GM21360 (cell line): ENCODE data around the gene NUP54.

Source experiments
- ATAC-seq: cut with Tn5 transposase; IDR thresholded peaks from one replicate; pipeline ENCODE4 v1.9.1; 2021; ENCODE audit warnings: mild to moderate bottlenecking, moderate library complexity; ENCODE audit not compliant: unreplicated experiment

The NUP54 gene, protein sequence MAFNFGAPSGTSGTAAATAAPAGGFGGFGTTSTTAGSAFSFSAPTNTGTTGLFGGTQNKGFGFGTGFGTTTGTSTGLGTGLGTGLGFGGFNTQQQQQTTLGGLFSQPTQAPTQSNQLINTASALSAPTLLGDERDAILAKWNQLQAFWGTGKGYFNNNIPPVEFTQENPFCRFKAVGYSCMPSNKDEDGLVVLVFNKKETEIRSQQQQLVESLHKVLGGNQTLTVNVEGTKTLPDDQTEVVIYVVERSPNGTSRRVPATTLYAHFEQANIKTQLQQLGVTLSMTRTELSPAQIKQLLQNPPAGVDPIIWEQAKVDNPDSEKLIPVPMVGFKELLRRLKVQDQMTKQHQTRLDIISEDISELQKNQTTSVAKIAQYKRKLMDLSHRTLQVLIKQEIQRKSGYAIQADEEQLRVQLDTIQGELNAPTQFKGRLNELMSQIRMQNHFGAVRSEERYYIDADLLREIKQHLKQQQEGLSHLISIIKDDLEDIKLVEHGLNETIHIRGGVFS

GRCh38 chr4:76148142-76148865, at the start of gene NUP54:
Gene NUP54, minus strand, starts transcription at chr4:76148397. Its CDS starts 23 bp downstream, at chr4:76148374.
- peak; percentile 97 for ATAC-seq

- no peak for ATAC-seq
These were observed 49.0 kb upstream of the NUP54 start for GRCh38 chr4:76197031-76197743.

GRCh38 chr4:76196376-76196775, 48.2 kb upstream of the NUP54 start:
- ATAC-seq: no peak

DNA sequence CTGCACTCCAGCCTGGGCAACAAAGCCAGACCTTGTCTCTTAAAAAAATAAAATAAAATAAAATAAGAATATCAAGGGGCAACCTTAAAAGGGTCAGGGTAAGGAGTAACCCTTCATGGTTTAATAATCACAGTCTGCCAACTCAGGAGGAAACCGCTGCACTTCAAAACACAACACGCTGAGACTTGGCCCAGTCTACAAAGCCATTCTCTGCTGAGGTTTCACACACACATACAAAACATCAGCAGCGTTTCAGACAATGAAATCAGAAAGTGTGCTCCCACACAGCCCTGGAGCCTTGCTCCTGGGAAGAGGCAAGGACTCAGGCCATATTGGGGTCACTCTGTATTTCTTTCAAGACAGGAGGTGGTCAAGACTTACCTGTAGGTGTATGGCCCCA, 47.1 kb upstream of the NUP54 start:
- no peak for ATAC-seq

DNA sequence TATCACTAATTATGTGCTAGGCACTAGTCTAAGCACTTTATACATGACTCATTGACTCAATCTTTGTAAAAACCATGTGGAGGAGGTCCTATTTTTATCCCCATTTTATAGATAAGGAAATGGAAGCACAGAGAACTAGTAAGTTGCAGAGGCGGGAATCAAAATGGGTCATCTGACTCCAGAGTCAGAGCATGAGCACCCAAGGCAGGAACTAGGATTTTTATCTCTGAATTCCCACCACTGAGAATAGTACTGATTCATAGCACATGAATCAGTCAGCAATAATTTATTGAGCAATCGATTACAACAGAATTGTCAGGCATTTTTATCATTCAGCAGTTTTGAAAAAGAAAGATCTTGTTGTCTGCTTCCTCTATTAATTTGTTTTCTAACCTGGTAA, 46.1 kb upstream of the NUP54 start:
- no peak for ATAC-seq

GRCh38 chr4:76192236-76192635, 44.0 kb upstream of the NUP54 start:
- no peak for ATAC-seq

- ATAC-seq: no peak
These were observed 40.4 kb upstream of the NUP54 start for GRCh38 chr4:76188557-76188956.

DNA sequence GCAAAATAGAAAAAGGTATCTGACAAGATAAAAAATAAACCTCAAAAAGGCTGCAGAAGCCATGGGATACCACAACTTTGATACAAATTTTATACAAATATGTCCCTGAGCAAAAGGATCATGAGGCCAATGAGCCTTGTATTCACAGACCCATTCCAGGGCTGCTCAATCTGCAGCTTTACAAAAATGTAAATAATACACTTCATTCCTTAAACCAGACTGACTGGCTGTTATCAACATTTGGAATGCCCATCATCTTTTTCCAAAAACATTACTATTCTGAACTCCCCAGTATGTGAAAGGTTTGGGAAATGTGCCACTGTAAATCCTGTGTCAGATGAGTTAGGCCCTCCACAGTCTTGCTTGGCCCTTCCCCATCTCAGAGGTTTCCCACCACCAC, 40.0 kb upstream of the NUP54 start:
- ATAC-seq: no peak

DNA sequence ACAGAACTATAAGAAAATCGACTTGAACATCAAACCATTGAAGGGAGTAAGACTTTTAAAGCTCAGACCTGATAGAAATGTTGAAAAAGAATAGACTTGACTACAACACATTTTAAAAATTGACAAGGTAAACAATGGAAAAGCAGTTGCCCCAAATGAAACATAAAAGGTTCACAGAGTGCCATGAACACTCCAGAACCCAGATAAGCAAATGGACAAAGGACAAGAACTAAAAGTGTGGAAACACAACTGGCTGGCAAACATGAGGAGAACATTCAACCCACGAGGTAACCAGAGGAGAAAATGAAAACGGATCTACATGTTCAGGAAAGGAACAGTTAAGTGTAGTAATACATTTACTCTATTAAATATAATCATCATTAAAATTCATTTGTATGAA, 39.0 kb upstream of the NUP54 start:
- ATAC-seq: no peak

DNA sequence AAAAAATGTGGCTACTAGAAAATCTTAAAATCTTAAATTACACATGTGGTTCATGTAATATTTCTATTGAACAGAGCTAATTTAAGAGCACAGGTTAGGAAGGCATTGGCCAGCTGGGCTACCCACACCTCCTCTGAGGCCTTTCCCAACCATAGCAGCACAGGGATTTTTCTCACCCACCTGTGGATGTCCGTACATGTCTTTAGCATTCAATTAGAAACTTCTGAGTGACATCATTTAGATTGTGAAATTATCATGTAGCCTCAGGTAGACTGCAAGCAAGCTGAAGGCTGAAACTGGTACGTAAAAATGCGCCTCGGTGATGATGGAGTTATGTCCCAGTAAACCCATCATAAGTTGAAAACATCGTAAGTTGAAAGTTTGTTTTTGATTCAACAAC, 34.3 kb upstream of the NUP54 start:
- ATAC-seq: no peak

GRCh38 chr4:76179398-76180318, 31.5 kb upstream of the NUP54 start:
- no peak for ATAC-seq

DNA sequence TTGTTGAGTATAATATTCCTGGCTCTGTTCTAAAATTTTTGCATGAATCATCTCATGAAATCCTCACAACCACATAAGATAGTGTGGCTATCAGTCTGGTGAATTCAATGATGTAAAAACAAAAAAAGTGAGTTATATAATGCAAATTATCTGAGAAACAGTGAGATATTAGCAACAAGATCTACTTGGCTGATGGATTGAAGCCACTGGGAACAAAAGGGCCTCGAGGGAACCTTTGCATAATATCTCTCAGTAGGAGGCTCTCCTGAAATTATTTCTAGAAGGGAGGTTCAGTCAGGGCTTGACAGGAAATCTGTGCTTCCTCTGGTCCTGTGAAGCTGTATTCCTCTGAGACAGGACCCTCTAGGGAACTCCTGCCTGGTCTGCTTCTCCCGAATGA, 30.1 kb upstream of the NUP54 start:
- no peak for ATAC-seq

GRCh38 chr4:76177709-76178108, 29.5 kb upstream of the NUP54 start:
- ATAC-seq: no peak

- ATAC-seq: no peak
These were observed 27.1 kb upstream of the NUP54 start for GRCh38 chr4:76175336-76175735.

- no peak for ATAC-seq
These were observed 26.0 kb upstream of the NUP54 start for GRCh38 chr4:76174216-76174615.

DNA sequence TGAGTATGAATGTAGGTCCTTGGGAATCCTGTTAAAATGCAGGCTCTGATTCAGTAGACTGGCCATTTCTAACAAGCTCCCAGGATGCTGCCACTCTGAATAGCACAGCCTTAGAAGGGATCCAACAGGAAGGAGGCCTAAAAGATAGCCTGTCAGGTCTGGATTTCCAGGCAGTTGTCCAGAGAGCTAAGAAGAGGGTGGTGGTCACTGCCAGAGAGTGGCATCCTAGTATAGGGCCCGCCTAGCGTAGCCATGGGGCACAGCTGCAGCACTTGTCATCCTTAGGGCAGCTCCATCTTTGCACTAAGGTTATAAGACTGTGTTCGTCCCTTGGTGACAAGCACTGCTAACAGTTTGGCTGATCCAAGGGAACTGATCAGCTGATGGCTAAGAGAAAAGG, 20.5 kb upstream of the NUP54 start:
- no peak for ATAC-seq

GRCh38 chr4:76166480-76166879, 18.3 kb upstream of the NUP54 start:
- ATAC-seq: no peak

DNA sequence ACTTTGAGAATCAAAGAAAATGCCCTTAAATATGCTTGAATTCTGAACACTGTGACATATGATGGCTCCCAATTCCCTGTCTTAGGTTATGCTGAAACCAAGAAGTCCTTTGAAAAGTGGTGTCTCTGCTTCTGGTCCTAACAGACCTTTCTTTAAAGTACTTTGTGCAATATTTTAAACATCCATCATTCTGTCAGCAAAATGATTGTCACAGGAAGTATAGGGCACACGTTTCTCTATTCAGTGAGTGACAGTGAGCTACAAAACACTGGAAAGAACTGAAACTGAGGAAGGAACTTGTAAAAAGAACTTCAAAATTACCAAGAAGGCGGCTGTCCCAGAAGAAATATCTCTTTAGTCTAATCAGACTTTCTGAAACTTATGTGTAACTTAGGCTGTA, 12.2 kb upstream of the NUP54 start:
- ATAC-seq: no peak

- no peak for ATAC-seq
These were observed 8.4 kb upstream of the NUP54 start for GRCh38 chr4:76156635-76157034.

DNA sequence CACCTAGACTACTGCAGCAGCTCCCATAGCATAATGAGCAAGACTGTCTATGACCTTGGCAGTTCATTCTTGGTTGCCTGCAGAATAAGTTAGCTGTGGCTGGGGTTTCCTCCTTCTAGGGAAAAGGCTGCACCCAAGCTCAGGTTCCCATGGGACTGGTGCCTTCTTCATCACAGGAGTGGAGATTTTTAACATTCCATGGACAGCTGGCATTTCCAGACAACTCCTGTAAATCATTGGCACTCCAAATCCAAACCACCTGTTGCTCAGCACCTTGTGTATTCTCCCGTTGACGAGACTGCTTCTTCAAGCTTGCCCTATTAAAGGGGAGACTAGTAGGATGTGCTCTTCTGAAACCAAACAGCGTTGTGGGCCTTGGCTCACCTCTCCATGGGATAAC, 7.8 kb upstream of the NUP54 start:
- ATAC-seq: no peak
